GM21529 (cell line): ENCODE results near the gene NR2F1.

Experiments
- ATAC-seq: cut with Tn5 transposase; IDR thresholded peaks from one replicate; pipeline ENCODE4 v1.9.1; 2021; ENCODE audit not compliant: unreplicated experiment

Gene NR2F1

DNA sequence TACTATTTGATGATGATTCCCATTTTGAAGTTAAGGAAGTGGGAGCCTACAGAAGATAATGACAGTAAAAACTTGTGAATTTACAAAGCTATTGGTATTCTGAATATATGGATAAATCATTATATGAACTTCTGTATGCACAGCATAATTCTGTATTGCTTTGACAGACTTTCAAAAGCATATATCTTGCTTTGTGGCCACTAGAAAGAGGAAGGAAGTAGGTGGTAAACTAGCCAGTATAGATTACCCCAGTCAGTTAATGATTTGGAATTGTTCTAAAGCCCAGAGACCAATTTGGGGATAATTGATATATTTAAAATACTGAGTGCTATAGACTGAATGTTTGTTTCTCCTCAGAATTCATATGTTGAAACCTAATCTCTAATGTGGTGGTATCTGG is 53.0 kb downstream of the NR2F1 start:
- ATAC-seq: no peak

DNA sequence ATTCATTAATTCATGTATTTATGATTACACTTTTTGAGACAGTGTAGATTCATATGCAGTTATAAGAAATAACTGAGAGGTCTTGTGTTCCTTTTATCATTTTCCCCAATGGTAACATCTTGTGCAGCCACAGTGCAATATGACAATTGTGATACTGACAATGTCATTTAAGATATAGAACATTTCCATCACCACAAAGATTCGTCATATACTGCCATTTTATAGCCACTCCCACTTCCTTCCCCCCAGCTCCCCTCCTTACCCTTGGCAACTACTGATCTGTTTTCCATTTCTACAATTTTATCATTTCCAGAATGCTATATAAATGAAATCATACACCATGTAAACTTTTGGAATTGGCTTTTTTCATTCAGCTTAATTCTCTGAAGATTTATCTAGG is 53.8 kb downstream of the NR2F1 start:
- ATAC-seq: no peak

DNA sequence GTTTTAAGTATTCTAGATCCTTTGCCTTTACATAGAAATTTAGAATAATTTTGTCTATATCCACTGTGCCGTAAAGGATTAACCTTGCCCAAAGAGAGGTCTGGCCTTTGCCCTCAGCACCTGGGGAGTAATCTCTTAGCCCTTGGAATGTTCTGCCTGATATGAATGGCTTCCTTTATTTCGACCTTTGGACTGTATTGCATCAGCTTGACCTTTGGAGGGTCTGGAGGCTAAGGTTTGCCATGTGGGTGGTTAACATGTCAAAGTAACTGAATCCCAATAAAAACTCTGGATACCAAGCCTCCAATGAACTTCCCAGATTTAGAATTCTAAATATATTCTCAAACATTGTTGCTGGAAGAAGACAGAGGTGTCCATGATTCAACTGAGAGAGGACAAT is 54.7 kb downstream of the NR2F1 start:
- no peak for ATAC-seq

DNA sequence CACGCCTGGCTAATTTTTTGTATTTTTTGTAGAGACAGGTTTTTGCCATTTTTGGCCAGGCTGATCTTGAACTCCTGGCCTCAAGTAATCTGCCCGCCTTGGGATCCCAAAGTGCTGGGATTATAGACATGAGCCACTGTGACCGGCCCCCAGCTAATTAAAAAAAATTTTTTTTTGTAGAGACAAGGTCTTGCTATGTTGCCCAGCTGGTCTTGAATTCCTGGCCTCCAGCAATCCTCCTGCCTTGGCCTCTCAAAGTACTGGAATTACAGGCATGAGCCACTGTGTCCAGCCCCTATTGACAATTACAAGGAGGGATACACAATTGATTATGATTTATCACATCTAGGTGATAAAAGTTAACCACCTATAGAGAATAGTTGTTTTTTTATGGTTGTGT is 59.5 kb downstream of the NR2F1 start:
- no peak for ATAC-seq
